Lower leg skin (tissue), 3 donors: ENCODE results near the gene HSF5.
"Not testable (repeated sequence)": the region's sequence is repeated elsewhere in the genome, so short reads cannot be mapped to it uniquely, and the experiment has no call there.

Source experiments
- POLR2A ChIP-seq, 2 donors: fragments of 450-650 bp; IDR thresholded peaks; one replicate each; pipeline ENCODE4 v1.6.1; 2016 to 2017; ENCODE audit warnings: antibody characterized with exemption in 2 of 2, mild to moderate bottlenecking in 1 of 2, moderate library complexity in 1 of 2
- TF ChIP-seq, protein P1 (sequence below), 3 donors: fragments of 450-650 bp; IDR thresholded peaks; one replicate each; pipeline ENCODE4 v1.5.1; 2016; ENCODE audit warnings: antibody characterized with exemption in 3 of 3, mild to moderate bottlenecking in 3 of 3, moderate library complexity in 2 of 3

DNA sequence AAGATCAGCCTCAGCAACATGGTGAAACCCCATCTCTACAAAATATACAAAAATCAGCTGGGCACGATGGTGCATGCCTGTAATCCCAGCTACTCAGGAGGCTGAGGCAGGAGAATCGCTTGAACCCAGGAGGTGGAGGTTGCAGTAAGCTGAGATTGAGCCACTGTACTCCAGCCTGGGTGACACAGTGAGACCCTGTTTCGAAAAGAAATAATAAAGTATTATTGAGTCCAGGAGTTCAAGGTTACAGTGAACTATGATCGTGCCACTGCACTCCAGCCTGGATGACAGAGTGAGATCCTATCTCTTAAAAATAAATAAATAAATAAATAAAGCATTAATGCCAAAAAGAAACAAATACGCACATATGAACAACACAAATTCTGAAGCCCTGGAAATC, 6.4 kb downstream of the HSF5 start:
- TF ChIP-seq, protein P1, sequence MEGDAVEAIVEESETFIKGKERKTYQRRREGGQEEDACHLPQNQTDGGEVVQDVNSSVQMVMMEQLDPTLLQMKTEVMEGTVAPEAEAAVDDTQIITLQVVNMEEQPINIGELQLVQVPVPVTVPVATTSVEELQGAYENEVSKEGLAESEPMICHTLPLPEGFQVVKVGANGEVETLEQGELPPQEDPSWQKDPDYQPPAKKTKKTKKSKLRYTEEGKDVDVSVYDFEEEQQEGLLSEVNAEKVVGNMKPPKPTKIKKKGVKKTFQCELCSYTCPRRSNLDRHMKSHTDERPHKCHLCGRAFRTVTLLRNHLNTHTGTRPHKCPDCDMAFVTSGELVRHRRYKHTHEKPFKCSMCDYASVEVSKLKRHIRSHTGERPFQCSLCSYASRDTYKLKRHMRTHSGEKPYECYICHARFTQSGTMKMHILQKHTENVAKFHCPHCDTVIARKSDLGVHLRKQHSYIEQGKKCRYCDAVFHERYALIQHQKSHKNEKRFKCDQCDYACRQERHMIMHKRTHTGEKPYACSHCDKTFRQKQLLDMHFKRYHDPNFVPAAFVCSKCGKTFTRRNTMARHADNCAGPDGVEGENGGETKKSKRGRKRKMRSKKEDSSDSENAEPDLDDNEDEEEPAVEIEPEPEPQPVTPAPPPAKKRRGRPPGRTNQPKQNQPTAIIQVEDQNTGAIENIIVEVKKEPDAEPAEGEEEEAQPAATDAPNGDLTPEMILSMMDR (IDR thresholded peaks at IDR 0.05), result not testable (repeated sequence)
- not testable (repeated sequence) for TF ChIP-seq POLR2A (IDR thresholded peaks at IDR 0.05)
